DOHH2 (cell line): ENCODE data around the gene ITLN2.

ENCODE experiments used
- EZH2phosphoT487 ChIP-seq: fragments of 200-600 bp; sonication (generic); IDR thresholded peaks from 2 replicates; pipeline ENCODE4 v1.6.1; 2017; ENCODE audit warnings: borderline replicate concordance, mild to moderate bottlenecking, antibody characterized with exemption, low read length, moderate library complexity, mixed read lengths
- TF ChIP-seq, protein P1 (sequence below): fragments of 200-600 bp; sonication (generic); IDR thresholded peaks from one replicate; pipeline ENCODE4 v1.5.1; 2014; ENCODE audit warnings: antibody characterized with exemption, mild to moderate bottlenecking, low read depth, low read length; ENCODE audit not compliant: poor library complexity, severe bottlenecking

DNA sequence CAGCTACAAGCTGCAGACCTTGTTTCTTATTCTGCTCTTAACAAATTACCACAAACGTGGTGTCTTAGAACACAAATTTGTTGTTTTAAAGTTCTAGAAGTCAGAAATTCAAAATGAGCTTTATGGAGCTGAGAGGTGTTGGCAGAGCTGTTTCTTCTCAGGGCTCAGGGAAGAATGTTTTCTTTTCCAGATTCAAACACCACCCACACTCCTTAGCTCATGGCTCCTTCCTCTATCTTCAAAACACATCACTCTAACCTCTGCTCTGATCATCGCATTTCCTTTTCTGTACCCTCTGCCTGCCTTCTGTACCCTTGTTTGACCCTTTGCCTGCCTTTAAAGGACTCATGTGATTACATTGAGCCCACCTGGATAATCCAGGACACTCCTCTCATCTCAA lies 42.7 kb downstream of the ITLN2 start:
- TF ChIP-seq, protein P1, sequence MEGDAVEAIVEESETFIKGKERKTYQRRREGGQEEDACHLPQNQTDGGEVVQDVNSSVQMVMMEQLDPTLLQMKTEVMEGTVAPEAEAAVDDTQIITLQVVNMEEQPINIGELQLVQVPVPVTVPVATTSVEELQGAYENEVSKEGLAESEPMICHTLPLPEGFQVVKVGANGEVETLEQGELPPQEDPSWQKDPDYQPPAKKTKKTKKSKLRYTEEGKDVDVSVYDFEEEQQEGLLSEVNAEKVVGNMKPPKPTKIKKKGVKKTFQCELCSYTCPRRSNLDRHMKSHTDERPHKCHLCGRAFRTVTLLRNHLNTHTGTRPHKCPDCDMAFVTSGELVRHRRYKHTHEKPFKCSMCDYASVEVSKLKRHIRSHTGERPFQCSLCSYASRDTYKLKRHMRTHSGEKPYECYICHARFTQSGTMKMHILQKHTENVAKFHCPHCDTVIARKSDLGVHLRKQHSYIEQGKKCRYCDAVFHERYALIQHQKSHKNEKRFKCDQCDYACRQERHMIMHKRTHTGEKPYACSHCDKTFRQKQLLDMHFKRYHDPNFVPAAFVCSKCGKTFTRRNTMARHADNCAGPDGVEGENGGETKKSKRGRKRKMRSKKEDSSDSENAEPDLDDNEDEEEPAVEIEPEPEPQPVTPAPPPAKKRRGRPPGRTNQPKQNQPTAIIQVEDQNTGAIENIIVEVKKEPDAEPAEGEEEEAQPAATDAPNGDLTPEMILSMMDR = no peak
- TF ChIP-seq EZH2phosphoT487 = no peak
